T follicular helper cell (primary cell): Measurements from ENCODE around the gene CST8.
"Not testable (repeated sequence)": the region's sequence is repeated elsewhere in the genome, so short reads cannot be mapped to it uniquely, and the experiment has no call there.

Experiments used
- DNase-seq: peaks from one replicate; pipeline ENCODE4 v3.0.0-alpha.2; 2020; ENCODE audit warnings: low read depth
- total RNA-seq, 2 experiments: gene quantifications; one replicate each; lab custom pipeline; 2026; lab: John Stamatoyannopoulos, UW

CST8 gene
- 0 reads per million in 2 experiments for total RNA-seq

DNA sequence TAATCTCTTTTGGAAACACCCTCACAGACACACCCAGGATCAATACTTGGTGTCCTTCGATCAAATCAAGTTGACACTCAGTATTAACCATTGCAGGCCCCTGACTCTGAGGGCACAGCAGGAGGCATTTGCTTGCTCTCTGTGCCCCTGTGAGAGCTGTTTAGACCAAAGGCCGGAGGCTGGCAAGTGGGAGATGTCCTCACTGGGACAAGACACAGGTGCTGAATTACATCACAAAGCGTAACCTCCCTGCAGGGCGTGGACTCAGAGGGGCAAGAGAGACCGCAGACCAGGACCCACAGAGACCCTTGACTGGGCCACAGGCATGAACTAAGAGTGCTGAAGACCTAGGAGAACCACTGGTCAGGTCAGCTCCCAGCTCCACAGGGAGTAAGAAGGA lies at the start of gene CST8:
TSS of gene CST8 (plus strand) at position 301 of the 400 bp plus-strand sequence. CDS start 551 bp downstream, outside the sequence.
- no peak for DNase-seq

- DNase-seq = peak; percentile 40
These were observed 49.0 kb upstream of the CST8 start for GRCh38 chr20:23441850-23442313.

DNA sequence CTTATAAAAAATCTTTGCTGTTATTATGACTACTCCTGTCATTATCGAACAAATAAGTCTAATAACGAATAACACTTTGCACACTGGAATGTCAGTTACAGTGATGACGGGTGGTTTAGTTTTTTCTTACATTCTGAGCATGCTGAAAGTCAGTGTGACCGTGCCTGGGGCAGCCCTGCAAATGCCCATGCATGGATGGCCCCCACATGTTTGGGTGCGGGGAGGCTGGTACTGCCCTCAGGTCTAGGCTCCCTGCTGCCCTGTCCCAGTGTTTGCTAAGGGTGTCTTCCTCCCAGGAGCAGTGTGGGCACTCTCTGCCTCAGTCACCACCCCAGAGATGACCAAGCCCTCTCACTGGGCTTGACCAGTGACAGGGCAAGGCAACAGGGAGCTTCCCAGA lies 48.5 kb upstream of the CST8 start:
- DNase-seq = no peak

DNA sequence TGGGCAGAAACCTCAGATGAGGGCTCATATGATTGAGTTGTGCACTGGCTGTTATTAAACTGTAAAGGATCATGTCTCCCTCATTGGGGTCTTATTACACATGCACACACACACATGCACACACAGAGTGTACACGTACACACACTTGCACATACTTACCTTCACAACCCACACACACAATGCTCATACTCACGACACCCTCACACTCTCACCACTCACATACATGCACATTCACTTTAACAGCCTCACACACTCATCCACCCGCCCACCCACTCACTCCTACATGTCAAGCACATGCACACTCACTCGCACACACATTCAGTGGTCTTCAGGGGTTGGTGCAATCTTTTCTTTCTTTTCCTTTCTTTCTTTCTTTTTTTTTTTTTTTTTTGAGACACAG lies 46.1 kb upstream of the CST8 start:
- no peak for DNase-seq

GRCh38 chr20:23445596-23446217 lies 45.2 kb upstream of the CST8 start:
- DNase-seq = no peak

GRCh38 chr20:23446505-23446904 lies 44.4 kb upstream of the CST8 start:
- DNase-seq = no peak

GRCh38 chr20:23448167-23448566 lies 42.8 kb upstream of the CST8 start:
- DNase-seq = no peak

GRCh38 chr20:23449421-23449820 lies 41.5 kb upstream of the CST8 start:
- DNase-seq = no peak

DNA sequence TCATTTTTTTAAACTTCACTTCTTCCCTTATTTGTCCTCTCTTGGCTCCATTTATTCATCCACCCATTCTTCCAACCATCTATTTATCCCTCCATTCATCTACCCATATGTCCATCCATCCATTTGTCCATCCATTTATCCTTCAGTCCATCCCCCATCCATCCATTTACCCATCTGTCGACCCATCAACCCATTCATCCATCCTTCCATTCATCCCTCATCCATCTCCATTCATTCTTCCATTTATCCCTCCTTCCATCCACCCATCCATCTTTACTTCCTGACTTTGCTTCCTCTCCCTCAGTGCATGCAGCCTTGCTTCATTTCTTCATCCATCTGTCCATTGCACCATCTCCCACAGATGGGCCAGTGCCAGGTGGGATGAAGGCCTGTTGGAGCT lies 40.0 kb upstream of the CST8 start:
- DNase-seq = no peak

DNA sequence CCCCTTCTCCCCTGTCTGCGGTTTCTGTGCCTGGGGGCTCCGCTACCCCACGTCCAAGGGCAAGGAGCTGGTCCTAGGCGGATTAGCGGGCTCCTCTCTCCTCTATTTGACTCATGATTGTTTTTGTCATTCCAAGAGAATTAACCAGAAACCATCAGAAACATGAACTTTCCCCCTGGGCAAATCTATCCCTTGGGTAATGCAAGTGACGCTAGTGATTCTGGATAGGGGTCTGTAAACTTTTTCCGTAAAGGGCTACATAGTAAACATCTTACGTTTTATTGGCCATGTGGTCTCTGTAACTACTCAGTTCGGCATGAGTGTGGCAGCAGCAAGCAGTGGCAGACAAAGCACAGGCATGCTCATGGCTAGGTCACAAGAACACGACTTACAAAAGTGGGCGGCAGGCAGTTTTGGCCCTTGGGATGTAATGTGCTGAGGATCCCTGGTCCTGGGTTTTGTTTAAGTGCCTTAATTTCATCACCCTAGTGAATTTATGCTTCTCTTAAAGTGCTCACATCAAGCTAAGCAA lies 38.9 kb upstream of the CST8 start:
- no peak for DNase-seq

- no peak for DNase-seq
These were observed 38.1 kb upstream of the CST8 start, which contains the start of gene CST11 for GRCh38 chr20:23452776-23453175. Gene CST11 (minus strand): TSS chr20:23452876. CDS start chr20:23452811, 65 bp downstream.

- no peak for DNase-seq
These were observed 37.1 kb upstream of the CST8 start for GRCh38 chr20:23453549-23454543.

DNA sequence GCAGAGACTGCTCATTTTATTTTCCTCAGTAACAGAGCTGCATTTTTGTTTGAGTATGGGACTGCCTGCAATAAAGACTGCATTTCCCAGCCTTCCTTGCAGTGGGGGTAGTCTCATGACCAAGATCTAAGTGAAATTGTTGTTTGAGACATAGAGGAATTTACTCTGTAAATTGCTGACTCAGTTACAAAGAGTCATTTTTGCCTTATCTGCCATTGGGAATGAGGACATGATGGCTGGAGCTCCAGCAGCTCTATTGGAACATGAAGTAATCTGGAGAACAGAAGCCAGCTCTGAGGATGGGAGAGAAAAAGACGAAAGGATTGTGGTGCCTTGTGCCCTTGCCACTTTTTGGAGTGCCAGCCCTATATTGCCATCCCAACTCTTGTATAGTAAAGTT lies 36.1 kb upstream of the CST8 start:
- no peak for DNase-seq

GRCh38 chr20:23455639-23456038 lies 35.3 kb upstream of the CST8 start:
- DNase-seq = no peak

DNA sequence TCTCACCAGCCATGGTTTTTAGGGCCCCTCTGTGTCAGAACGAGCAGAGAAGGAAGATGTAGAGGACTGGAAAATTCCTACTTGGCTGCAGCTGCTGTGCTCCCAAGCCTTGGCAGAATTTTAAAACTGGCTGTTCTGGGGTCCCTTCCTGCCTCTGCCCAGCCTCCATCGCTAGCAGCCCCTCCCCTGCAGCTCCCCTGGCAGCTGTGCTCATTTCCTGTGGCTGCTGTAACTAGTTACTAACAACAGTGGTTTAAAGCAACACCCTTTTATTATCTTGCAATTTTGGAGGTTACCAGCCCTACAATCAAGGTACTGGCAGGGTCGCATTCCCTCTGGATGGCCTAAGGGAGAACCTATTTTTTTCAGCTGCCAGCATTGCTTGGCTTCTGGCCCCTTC lies 34.5 kb upstream of the CST8 start:
- DNase-seq = no peak

DNA sequence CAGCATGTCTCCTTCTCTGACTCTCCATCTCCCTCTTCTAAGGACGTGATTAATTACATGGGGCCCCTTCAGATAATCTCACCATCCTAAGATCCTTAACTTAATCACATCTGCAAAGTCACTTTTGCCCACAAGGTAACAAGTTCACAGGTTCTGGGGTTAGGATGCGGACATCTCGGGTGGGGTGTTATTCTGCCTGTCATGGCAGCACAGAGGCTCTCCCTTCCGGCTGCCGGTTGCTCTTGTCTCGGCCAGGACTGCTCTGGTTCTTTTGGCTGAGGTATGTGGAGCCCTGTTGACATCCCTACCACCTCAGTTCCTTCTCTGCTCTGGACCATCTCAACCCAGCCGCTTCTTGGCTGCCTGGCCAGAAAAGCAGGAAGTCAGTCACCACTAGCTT lies 34.0 kb upstream of the CST8 start:
- no peak for DNase-seq

- DNase-seq = no peak
These were observed 31.3 kb upstream of the CST8 start for GRCh38 chr20:23459461-23460150.

- no peak for DNase-seq
These were observed 29.7 kb upstream of the CST8 start for GRCh38 chr20:23461180-23461579.

- DNase-seq = not testable (repeated sequence)
These were observed 24.0 kb upstream of the CST8 start for GRCh38 chr20:23466961-23467360.

DNA sequence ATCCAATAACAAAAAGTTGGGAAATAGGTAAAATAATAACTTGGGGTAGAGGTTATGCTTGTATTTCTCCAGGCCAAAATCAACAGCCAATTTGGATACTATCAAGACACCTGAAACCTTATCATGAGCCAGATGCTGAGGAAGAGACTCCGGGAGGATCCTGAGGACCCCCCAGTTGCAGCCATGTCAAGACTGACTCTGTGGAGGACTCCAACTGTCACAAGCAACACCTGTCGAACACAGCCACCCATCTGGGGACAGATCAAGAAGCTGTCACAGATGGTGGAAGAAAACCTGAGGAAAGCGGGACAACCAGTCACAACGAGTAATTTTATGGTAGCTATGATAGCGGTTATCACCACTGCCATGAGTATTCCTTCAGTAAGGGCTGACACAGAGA lies 18.6 kb upstream of the CST8 start:
- DNase-seq = not testable (repeated sequence)

DNA sequence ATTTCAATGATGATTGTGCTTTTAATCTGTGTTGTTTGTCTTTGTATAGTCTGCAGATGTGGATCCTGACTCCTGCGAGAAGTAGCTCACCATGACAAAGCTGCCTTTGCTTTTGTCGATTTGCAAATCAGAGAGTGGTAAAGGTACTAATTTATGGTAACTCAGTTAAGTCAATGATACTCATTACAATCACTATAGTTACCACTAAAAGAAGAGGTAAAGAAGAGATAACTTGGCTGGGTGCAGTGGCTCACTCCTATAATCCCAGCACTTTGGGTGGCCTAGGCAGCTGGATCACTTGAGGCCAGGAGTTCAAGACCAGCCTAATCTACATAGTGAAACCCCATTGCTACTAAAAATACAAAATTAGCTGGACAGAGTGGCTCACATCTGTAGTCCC lies 17.6 kb upstream of the CST8 start:
- not testable (repeated sequence) for DNase-seq

DNA sequence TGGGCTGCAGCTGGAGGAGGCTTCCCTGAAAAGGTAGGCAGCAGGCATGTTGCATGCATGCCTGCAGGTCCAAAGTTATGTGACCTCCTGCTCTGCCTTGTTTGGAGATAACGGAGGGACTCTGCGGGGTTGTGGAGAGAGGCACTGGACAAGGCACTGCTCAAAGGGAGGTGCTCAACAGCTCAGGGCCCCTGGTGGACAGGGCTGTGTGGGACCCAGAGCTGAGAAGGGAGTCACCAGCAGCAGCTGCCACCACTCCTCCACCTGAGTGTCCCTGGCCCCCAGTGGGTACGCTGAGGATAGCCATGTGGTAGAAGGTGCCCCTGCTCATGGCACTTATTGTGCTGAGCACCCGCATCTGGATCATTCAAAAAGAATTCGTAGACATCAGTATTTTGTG lies 15.5 kb upstream of the CST8 start:
- DNase-seq = no peak
